ENCODE measurements around the gene POLK. TPM values are rescaled to one million over a fixed set of nuclear protein-coding genes. Genes with fewer than 3 reads are reported as not detected.
"Not testable (repeated sequence)": the region's sequence is repeated elsewhere in the genome, so short reads cannot be mapped to it uniquely, and the experiment has no call there.

Gene POLK
- total and polyA plus RNA-seq, 9 donors = 14.6 to 35.0 (median 20.4) TPM

DNA sequence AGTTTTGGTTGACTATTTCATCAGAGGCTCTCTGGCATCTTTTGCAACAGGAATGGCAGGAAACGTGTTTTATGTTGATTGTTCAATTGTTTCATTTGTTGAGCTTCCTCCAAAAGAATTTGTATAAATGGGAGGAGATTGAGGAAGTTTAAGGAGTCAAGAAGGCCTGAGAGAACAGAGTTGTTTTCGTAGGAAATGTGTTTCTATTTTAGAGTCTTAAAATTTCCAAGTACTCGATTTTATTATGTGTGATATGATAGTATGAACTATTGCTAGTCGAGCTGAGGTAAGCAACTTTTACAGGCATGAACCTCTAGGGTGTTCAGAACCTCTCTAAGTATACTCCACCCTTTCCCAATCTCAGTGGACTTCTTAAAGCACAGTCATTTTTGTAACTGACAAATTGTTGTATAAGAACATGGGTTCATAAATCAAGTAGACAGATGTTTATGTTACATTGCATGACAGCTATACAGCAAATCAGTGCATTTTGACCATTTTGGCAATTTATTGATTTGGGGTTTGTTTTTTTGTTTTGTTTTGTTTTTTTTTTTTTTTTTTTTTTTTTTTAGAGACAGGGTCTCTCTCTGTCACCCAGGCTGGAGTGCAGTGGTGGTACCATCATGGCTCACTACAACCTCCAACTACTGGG lies 47.4 kb downstream of the POLK start:
- H3K4me3 ChIP-seq (ENCODE audit: low read length) = no peak overlapping the region
- peaks cover 11% of the 10 kb centered on the region for H3K36me3 ChIP-seq (ENCODE audit: control insufficient read depth, insufficient read depth, low read length)
- peaks cover 5% of the 10 kb centered on the region for H3K9me3 ChIP-seq (replicated peaks; ENCODE audit: control insufficient read depth, low read depth, low read length)
- 48% methylated on average over 2 of the region's 4 CpGs for WGBS (ENCODE audit: insufficient coverage)
- H3K27ac ChIP-seq (ENCODE audit: low read length) = peak overlapping the region; percentile 0
- DNase-seq = peak; percentile 74
- H3K27me3 ChIP-seq (ENCODE audit: control insufficient read depth, insufficient read depth, low read length) = no peaks in the 10 kb centered on the region
- H3K4me1 ChIP-seq (ENCODE audit: control insufficient read depth, insufficient read depth, low read length) = no peaks in the 10 kb centered on the region

DNA sequence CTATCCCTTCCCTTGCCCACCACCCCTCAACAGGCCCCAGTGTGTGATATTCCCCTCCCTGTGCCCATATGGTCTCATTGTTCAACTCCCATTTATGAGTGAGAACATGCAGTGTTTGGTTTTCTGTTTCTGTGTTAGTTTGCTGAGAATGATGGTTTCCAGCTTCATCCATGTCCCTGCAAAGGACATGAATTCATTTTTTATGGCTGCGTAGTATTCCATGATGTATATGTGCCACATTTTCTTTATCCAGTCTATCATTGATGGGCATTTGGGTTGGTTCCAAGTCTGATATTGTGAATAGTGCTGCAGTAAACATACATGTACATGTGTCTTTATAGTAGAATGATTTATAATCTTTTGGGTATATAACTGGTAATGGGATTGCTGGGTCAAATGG lies 49.0 kb downstream of the POLK start:
- DNase-seq; H3K36me3 ChIP-seq (ENCODE audit: control insufficient read depth, insufficient read depth, low read length); H3K9me3 ChIP-seq (replicated peaks; ENCODE audit: control insufficient read depth, low read depth, low read length); H3K4me3 ChIP-seq (ENCODE audit: low read length); H3K27me3 ChIP-seq (ENCODE audit: control insufficient read depth, insufficient read depth, low read length); H3K27ac ChIP-seq (ENCODE audit: low read length); H3K4me1 ChIP-seq (ENCODE audit: control insufficient read depth, insufficient read depth, low read length): not testable (repeated sequence)
- no CpG with 5 or more reads among the region's 1 CpG for WGBS (ENCODE audit: insufficient coverage)

DNA sequence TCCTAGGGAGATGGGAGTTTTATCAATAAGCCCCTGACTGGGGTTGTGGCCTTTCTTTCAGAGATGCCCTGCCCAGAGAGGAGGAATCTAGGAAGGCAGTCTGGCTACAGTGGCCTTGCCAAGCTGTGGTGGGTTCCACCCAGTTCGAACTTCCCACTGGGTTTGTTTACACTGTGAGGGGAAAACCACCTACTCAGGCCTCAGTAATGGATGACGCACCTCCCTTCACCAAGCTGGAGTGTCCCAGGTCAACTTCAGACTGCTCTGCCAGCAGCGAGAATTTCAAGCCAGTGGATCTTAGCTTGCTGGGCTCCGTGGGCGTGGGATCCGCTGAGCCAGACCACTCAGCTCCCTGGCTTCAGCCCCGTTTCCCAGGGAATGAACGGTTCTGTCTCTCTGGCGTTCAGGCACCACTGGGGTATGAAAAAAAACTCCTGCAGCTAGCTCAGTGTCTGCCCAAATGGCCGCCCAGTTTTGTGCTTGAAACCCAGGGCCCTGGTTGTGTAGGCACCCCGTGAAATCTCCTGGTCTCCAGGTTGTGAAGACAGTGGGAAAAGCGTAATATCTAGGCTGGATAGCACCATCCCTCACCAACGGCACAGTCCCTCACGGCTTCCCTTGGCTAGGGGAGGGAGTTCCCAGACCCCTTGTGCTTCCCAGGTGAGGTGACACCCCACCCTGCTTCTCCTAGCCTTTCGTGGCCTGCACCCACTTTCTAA lies 54.5 kb downstream of the POLK start:
- not testable (repeated sequence) for H3K9me3 ChIP-seq (replicated peaks; ENCODE audit: control insufficient read depth, low read depth, low read length); H3K4me1 ChIP-seq (ENCODE audit: control insufficient read depth, insufficient read depth, low read length); H3K4me3 ChIP-seq (ENCODE audit: low read length); H3K27me3 ChIP-seq (ENCODE audit: control insufficient read depth, insufficient read depth, low read length); H3K36me3 ChIP-seq (ENCODE audit: control insufficient read depth, insufficient read depth, low read length); DNase-seq
- H3K27ac ChIP-seq (ENCODE audit: low read length) = peak overlapping the region; percentile 83
- WGBS (ENCODE audit: insufficient coverage) = 86% methylated on average over 11 of the region's 15 CpGs

DNA sequence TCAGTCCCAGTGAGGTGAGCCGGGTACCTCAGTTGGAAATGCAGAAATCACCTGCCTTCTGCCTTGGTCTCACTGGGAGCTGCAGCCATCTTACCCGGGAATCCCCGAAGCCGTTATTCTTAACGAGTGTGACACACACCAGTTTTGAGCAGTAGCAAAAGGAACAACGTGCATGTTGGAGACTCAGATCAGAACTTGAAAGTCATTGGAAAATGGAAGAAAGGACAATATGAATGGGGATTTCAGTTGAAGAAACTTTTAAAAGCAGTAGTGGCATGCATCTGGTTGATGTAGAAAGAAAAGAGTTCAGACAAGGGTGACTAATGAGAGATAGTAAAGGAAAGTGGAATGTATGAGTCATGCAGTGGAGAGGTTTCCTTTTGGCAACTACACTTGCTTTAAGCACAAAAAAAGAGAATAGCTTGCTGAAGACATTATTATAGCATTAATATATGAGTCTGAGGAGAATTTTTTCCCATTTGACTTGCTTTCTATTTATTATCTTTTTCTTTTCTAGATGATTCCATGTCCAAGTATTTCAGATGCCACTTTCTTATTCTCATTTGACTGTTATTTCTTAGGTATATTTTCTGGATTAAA lies 55.1 kb downstream of the POLK start:
- Histone ChIP-seq H3K9me3 (replicated peaks; ENCODE audit: control insufficient read depth, low read depth, low read length) (peaks cover 9% of the 10 kb centered on the region), H3K36me3 (ENCODE audit: control insufficient read depth, insufficient read depth, low read length) (peaks cover 4% of the 10 kb centered on the region), H3K4me3 (ENCODE audit: low read length) (no peak overlapping the region), H3K27ac (ENCODE audit: low read length) (peak overlapping the region; percentile 83), H3K27me3 (ENCODE audit: control insufficient read depth, insufficient read depth, low read length) (no peaks in the 10 kb centered on the region), H3K4me1 (ENCODE audit: control insufficient read depth, insufficient read depth, low read length) (peaks cover 3% of the 10 kb centered on the region)
- peak; percentile 96 for DNase-seq
- WGBS (ENCODE audit: insufficient coverage) = 52% methylated on average over 6 of the region's 6 CpGs

DNA sequence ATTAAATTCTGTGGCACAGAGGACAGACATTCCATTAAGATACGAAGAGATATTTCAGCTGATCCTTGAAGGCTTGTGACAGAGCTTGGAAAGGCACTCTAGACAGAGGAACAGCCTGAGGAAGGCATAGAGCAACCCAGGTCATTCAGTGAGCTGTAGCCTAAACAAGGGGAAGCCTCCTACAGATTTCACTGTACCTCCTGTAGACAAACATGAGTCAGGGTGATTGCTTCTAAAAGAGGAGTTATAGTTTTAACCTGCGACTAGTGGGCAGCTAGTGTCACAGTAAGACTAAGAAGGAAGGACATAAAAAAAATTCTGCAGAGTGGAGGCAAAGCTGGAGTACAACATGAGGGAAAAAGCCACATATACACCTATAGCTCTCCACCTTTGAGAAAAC lies 56.0 kb downstream of the POLK start:
- Histone ChIP-seq H3K36me3 (ENCODE audit: control insufficient read depth, insufficient read depth, low read length) (peaks cover 4% of the 10 kb centered on the region), H3K27me3 (ENCODE audit: control insufficient read depth, insufficient read depth, low read length) (no peaks in the 10 kb centered on the region), H3K4me1 (ENCODE audit: control insufficient read depth, insufficient read depth, low read length) (peaks cover 3% of the 10 kb centered on the region), H3K27ac (ENCODE audit: low read length) (peak overlapping the region; percentile 4), H3K4me3 (ENCODE audit: low read length) (no peak overlapping the region), H3K9me3 (replicated peaks; ENCODE audit: control insufficient read depth, low read depth, low read length) (peaks cover 9% of the 10 kb centered on the region)
- no peak for DNase-seq
- WGBS (ENCODE audit: insufficient coverage) = 100% methylated on average over 1 of the region's 2 CpGs

DNA sequence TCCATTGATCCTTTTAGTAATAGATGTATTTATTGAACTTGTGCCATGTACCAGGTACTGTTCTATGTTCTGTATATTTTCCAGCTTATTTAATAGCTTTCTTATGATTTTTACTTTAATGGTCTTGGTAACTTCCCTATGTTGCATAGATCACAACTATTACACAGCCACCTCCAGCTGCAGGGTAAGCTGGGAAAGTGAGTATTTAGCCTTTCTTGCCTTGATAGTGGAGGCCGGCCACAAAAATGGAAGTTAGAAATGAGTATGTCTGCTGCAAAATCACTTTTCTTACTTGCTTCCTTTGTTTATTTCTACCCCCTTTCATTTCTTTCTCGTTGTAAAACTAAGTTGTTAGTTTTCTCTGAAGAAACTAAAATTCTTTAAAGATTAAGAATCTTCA lies 56.5 kb downstream of the POLK start:
- H3K36me3 ChIP-seq (ENCODE audit: control insufficient read depth, insufficient read depth, low read length) = peaks cover 4% of the 10 kb centered on the region
- no peak overlapping the region for H3K4me3 ChIP-seq (ENCODE audit: low read length)
- no peaks in the 10 kb centered on the region for H3K27me3 ChIP-seq (ENCODE audit: control insufficient read depth, insufficient read depth, low read length)
- WGBS (ENCODE audit: insufficient coverage) = no CpG with 5 or more reads among the region's 2 CpGs
- no peak overlapping the region for H3K27ac ChIP-seq (ENCODE audit: low read length)
- H3K9me3 ChIP-seq (replicated peaks; ENCODE audit: control insufficient read depth, low read depth, low read length) = peaks cover 8% of the 10 kb centered on the region
- H3K4me1 ChIP-seq (ENCODE audit: control insufficient read depth, insufficient read depth, low read length) = peaks cover 3% of the 10 kb centered on the region
- DNase-seq = no peak

DNA sequence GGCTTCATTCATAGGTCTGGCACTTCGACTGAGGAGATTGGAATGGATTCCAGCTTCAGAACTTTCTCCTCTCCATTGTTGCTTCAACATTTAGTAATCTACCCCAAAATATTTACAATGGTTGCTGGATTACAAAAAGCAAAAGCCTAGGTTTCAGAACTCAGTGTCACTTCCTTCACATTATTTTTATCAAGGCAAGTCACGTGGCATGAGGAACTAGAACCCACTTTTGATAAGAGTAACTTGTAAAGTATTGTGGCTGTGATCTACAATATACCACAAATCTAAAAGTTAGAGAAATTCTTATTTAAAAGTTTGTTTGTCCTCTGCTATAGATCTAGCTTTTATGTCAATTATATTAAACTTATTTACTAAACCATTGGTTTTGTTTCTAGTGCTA lies 59.9 kb downstream of the POLK start:
- 100% methylated on average over 1 of the region's 2 CpGs for WGBS (ENCODE audit: insufficient coverage)
- no peak overlapping the region for H3K27ac ChIP-seq (ENCODE audit: low read length)
- H3K4me3 ChIP-seq (ENCODE audit: low read length) = no peak overlapping the region
- H3K27me3 ChIP-seq (ENCODE audit: control insufficient read depth, insufficient read depth, low read length) = no peaks in the 10 kb centered on the region
- H3K9me3 ChIP-seq (replicated peaks; ENCODE audit: control insufficient read depth, low read depth, low read length) = no peaks in the 10 kb centered on the region
- H3K36me3 ChIP-seq (ENCODE audit: control insufficient read depth, insufficient read depth, low read length) = peaks cover 6% of the 10 kb centered on the region
- peak; percentile 15 for DNase-seq
- H3K4me1 ChIP-seq (ENCODE audit: control insufficient read depth, insufficient read depth, low read length) = peaks cover 1% of the 10 kb centered on the region

DNA sequence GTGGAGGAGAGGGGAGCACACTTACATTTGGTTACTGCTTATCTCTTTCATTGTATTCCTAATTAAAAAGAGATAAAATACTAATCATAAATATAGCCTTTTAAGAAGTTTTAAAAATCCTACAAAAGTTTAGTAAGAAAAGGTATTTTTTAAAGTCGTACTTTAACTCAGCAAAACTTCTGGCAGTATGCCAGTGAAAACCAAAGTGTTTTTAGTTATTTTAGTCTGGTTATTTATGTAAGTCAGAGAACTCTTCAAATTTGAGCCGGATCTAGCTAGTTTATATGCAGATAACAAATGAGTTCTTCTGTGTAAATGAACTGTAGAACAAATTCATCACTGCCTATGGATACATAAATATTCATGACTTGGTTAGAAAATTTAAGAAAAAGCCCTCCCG lies 63.1 kb downstream of the POLK start:
- Histone ChIP-seq H3K9me3 (replicated peaks; ENCODE audit: control insufficient read depth, low read depth, low read length) (no peaks in the 10 kb centered on the region), H3K27me3 (ENCODE audit: control insufficient read depth, insufficient read depth, low read length) (no peaks in the 10 kb centered on the region), H3K4me1 (ENCODE audit: control insufficient read depth, insufficient read depth, low read length) (no peaks in the 10 kb centered on the region), H3K36me3 (ENCODE audit: control insufficient read depth, insufficient read depth, low read length) (peaks cover 4% of the 10 kb centered on the region), H3K4me3 (ENCODE audit: low read length) (no peak overlapping the region), H3K27ac (ENCODE audit: low read length) (peak overlapping the region; percentile 4)
- peak; percentile 60 for DNase-seq
- WGBS (ENCODE audit: insufficient coverage) = no CpG with 5 or more reads among the region's 3 CpGs

DNA sequence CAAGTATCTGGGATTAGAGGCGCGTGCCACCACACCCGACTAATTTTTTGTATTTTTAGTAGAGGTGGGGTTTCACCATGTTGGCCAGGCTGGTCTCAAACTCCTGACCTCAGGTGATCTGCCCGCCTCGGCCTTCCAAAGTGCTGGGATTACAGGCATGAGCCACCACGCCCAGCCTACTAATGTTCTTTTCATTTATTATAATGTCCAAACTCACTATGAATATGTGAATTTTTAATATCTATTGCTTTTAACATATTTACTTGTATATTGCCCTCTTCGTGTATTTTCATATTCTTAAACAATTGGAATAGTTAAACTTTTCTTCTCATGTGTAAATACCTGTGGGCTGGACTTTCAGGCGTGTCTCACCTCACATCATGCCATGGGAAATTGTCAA lies 66.6 kb downstream of the POLK start:
- WGBS (ENCODE audit: insufficient coverage) = no CpG with 5 or more reads among the region's 8 CpGs
- not testable (repeated sequence) for H3K4me1 ChIP-seq (ENCODE audit: control insufficient read depth, insufficient read depth, low read length); H3K27ac ChIP-seq (ENCODE audit: low read length); DNase-seq; H3K9me3 ChIP-seq (replicated peaks; ENCODE audit: control insufficient read depth, low read depth, low read length); H3K36me3 ChIP-seq (ENCODE audit: control insufficient read depth, insufficient read depth, low read length); H3K27me3 ChIP-seq (ENCODE audit: control insufficient read depth, insufficient read depth, low read length); H3K4me3 ChIP-seq (ENCODE audit: low read length)

DNA sequence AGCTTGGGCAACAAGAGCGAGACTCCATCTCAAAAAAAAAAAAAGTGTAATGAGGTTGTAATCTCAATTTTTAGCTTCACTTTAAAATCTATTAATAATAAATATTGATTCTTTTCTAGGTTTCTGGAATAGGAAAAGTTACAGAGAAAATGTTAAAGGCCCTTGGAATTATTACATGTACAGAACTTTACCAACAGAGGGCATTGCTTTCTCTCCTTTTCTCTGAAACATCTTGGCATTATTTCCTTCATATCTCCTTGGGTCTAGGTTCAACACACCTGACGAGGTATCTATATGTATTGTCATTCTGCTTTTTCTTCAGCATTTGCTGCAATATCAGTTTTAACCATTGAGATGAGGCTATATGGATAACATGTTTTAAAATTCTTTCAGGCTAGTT lies 73.0 kb downstream of the POLK start:
- Histone ChIP-seq H3K4me1 (ENCODE audit: control insufficient read depth, insufficient read depth, low read length) (no peaks in the 10 kb centered on the region), H3K36me3 (ENCODE audit: control insufficient read depth, insufficient read depth, low read length) (peaks cover 5% of the 10 kb centered on the region), H3K4me3 (ENCODE audit: low read length) (no peak overlapping the region), H3K27ac (ENCODE audit: low read length) (no peak overlapping the region), H3K9me3 (replicated peaks; ENCODE audit: control insufficient read depth, low read depth, low read length) (no peaks in the 10 kb centered on the region), H3K27me3 (ENCODE audit: control insufficient read depth, insufficient read depth, low read length) (no peaks in the 10 kb centered on the region)
- no CpG with 5 or more reads among the region's 2 CpGs for WGBS (ENCODE audit: insufficient coverage)
- no peak for DNase-seq
